Measurements from ENCODE around the gene TLE6. TPM values are rescaled to one million over a fixed set of nuclear protein-coding genes. Genes with fewer than 3 reads are reported as not detected.

The TLE6 gene
- polyA plus RNA-seq, 1 donor from 2014 or later, result 5.7 TPM

GRCh38 chr19:3041327-3041726, 64.0 kb downstream of the TLE6 start:
- no peak overlapping the region for H3K9ac ChIP-seq (ENCODE audit: low read length)
- no peak overlapping the region for H2AFZ ChIP-seq (ENCODE audit: low read depth, low read length)
- no peaks in the 10 kb centered on the region for H3F3A ChIP-seq (ENCODE audit: insufficient read depth, low read length, poor library complexity, severe bottlenecking)
- H3K79me2 ChIP-seq (replicated peaks; ENCODE audit: insufficient read depth, low read length), result no peaks in the 10 kb centered on the region
- no peak overlapping the region for H3K4me3 ChIP-seq (ENCODE audit: low read length)
- H3K9me3 ChIP-seq (ENCODE audit: low read length), result no peaks in the 10 kb centered on the region
- no peaks in the 10 kb centered on the region for H4K20me1 ChIP-seq (ENCODE audit: insufficient read depth)
- no peaks in the 10 kb centered on the region for H3K36me3 ChIP-seq (ENCODE audit: insufficient read depth, low read length)
- H3K27ac ChIP-seq (ENCODE audit: low read length), result no peak overlapping the region
- H3K27me3 ChIP-seq (ENCODE audit: insufficient read depth, low read depth, low read length), result peaks cover 65% of the 10 kb centered on the region
- no peak overlapping the region for H3K4me2 ChIP-seq (ENCODE audit: low read length)
- TF ChIP-seq CTCF (IDR thresholded peaks at IDR 0.05; ENCODE audit: poor library complexity, severe bottlenecking), result no peak
- TF ChIP-seq REST (IDR thresholded peaks at IDR 0.05; ENCODE audit: borderline replicate concordance), result no peak
- TF ChIP-seq POLR2AphosphoS5 (IDR thresholded peaks at IDR 0.05), result no peak
- no peak for TF ChIP-seq TAF1 (IDR thresholded peaks at IDR 0.05; ENCODE audit: low read depth)
- no peak for TF ChIP-seq SMC3 (conservative IDR thresholded peaks at IDR 0.05; ENCODE audit: poor library complexity)
- no peak for TF ChIP-seq EP300 (conservative IDR thresholded peaks at IDR 0.05; ENCODE audit: poor library complexity, severe bottlenecking)
- no peak for TF ChIP-seq RAD21 (conservative IDR thresholded peaks at IDR 0.05)
- TF ChIP-seq MXI1 (conservative IDR thresholded peaks at IDR 0.05; ENCODE audit: poor library complexity, severe bottlenecking), result no peak
- H3K9me2 ChIP-seq (ENCODE audit: insufficient read depth, low read length), result no peaks in the 10 kb centered on the region

- no peak overlapping the region for H2AFZ ChIP-seq (ENCODE audit: low read depth, low read length)
- H3K27ac ChIP-seq (ENCODE audit: low read length), result no peak overlapping the region
- no peaks in the 10 kb centered on the region for H3K9me3 ChIP-seq (ENCODE audit: low read length)
- H3K4me2 ChIP-seq (ENCODE audit: low read length), result no peak overlapping the region
- no peaks in the 10 kb centered on the region for H3K79me2 ChIP-seq (replicated peaks; ENCODE audit: insufficient read depth, low read length)
- peaks cover 64% of the 10 kb centered on the region for H3K27me3 ChIP-seq (ENCODE audit: insufficient read depth, low read depth, low read length)
- H3K9me2 ChIP-seq (ENCODE audit: insufficient read depth, low read length), result no peaks in the 10 kb centered on the region
- TF ChIP-seq CTCF (IDR thresholded peaks at IDR 0.05; ENCODE audit: poor library complexity, severe bottlenecking) (no peak), SMC3 (conservative IDR thresholded peaks at IDR 0.05; ENCODE audit: poor library complexity) (no peak), RAD21 (conservative IDR thresholded peaks at IDR 0.05) (no peak), TAF1 (IDR thresholded peaks at IDR 0.05; ENCODE audit: low read depth) (no peak), POLR2AphosphoS5 (IDR thresholded peaks at IDR 0.05) (no peak), EP300 (conservative IDR thresholded peaks at IDR 0.05; ENCODE audit: poor library complexity, severe bottlenecking) (no peak), EZH2 (IDR thresholded peaks at IDR 0.05; ENCODE audit: borderline replicate concordance, insufficient read depth, low read length, poor library complexity, severe bottlenecking) (no peak), MXI1 (conservative IDR thresholded peaks at IDR 0.05; ENCODE audit: poor library complexity, severe bottlenecking) (no peak), REST (IDR thresholded peaks at IDR 0.05; ENCODE audit: borderline replicate concordance) (no peak)
- no peaks in the 10 kb centered on the region for H3K36me3 ChIP-seq (ENCODE audit: insufficient read depth, low read length)
- no peaks in the 10 kb centered on the region for H4K20me1 ChIP-seq (ENCODE audit: insufficient read depth)
- no peaks in the 10 kb centered on the region for H3F3A ChIP-seq (ENCODE audit: insufficient read depth, low read length, poor library complexity, severe bottlenecking)
- no peak overlapping the region for H3K9ac ChIP-seq (ENCODE audit: low read length)
- no peak overlapping the region for H3K4me3 ChIP-seq (ENCODE audit: low read length)
These were observed 64.6 kb downstream of the TLE6 start for GRCh38 chr19:3041761-3042620.
